PC-9 (cell line): ENCODE measurements around the gene ADGRL3. TPM values are rescaled to one million over a fixed set of nuclear protein-coding genes. Genes with fewer than 3 reads are reported as not detected.

Source experiments
- BruUV-seq: library from RNA; stranded (reverse); fragments of 400-500 nt; replicated peaks from 2 replicates; lab custom pipeline; 2021; lab: Mats Ljungman, UMichigan
- CTCF ChIA-PET: fragments of 300-600 bp; sonication (Branson Sonifier 250); formaldehyde crosslinking; loops from one replicate; lab custom pipeline; 2022; ENCODE audit warnings: antibody characterized with exemption; lab: Charles Lee
- POLR2A ChIA-PET: fragments of 300-600 bp; sonication (Branson Sonifier 250); formaldehyde crosslinking; loops from one replicate; lab custom pipeline; 2022; ENCODE audit warnings: antibody characterized with exemption; ENCODE audit not compliant: unreplicated experiment; lab: Charles Lee
- DNase-seq, 2 experiments: peaks; one replicate each; pipeline versions ENCODE4 v3.0.0 to v3.0.0-alpha.2; 2015 to 2022; ENCODE audit warnings: mixed read lengths in 1 of 2
- H2AFZ ChIP-seq: fragments of 200-600 bp; sonication (generic); 2 replicates; pipeline ENCODE4 v1.8.1; 2017; ENCODE audit warnings: antibody characterized with exemption
- H3F3A ChIP-seq: fragments of 200-600 bp; sonication (generic); 2 replicates; pipeline ENCODE4 v1.8.1; 2017; ENCODE audit warnings: antibody characterized with exemption, mild to moderate bottlenecking, low read depth; ENCODE audit not compliant: insufficient read depth
- H3K27ac ChIP-seq: fragments of 200-600 bp; sonication (generic); 2 replicates; pipeline ENCODE4 v1.6.1; 2016; ENCODE audit warnings: mixed run types
- H3K27me3 ChIP-seq: fragments of 200-600 bp; sonication (generic); 2 replicates; pipeline ENCODE4 v1.6.1; 2016; ENCODE audit warnings: low read depth, mixed run types; ENCODE audit not compliant: insufficient read depth
- H3K36me3 ChIP-seq: fragments of 200-600 bp; sonication (generic); 2 replicates; pipeline ENCODE4 v1.6.1; 2016; ENCODE audit warnings: low read depth, mixed run types
- H3K4me1 ChIP-seq: fragments of 200-600 bp; sonication (generic); replicated peaks from 2 replicates; pipeline ENCODE4 v1.6.1; 2016; ENCODE audit warnings: mixed run types; ENCODE audit not compliant: insufficient read depth
- H3K4me2 ChIP-seq: fragments of 200-600 bp; sonication (generic); 2 replicates; pipeline ENCODE4 v1.6.1; 2017; ENCODE audit warnings: mixed run types
- H3K4me3 ChIP-seq: fragments of 200-600 bp; sonication (generic); 2 replicates; pipeline ENCODE4 v1.6.1; 2016; ENCODE audit warnings: mixed run types
- H3K79me2 ChIP-seq: fragments of 200-600 bp; sonication (generic); 2 replicates; pipeline ENCODE4 v1.6.1; 2017; ENCODE audit warnings: low read depth, mixed run types
- H3K9me2 ChIP-seq: fragments of 200-600 bp; sonication (generic); 2 replicates; pipeline ENCODE4 v1.8.1; 2017; ENCODE audit warnings: mild to moderate bottlenecking; ENCODE audit not compliant: insufficient read depth
- H3K9me3 ChIP-seq: fragments of 200-600 bp; sonication (generic); 2 replicates; pipeline ENCODE4 v1.8.1; 2016; ENCODE audit warnings: low read depth; ENCODE audit not compliant: insufficient read depth
- H4K20me1 ChIP-seq: fragments of 200-600 bp; sonication (generic); 2 replicates; pipeline ENCODE4 v1.8.1; 2017; ENCODE audit not compliant: insufficient read depth
- EZH2 ChIP-seq: fragments of 200-600 bp; sonication (generic); IDR thresholded peaks from 2 replicates; pipeline ENCODE4 v1.8.0; 2017; ENCODE audit warnings: antibody characterized with exemption, low read depth
- intact Hi-C: fragments of 100-400 bp; cut with micrococcal nuclease; formaldehyde crosslinking; loops from one replicate; pipeline ENCODE4 v1.10.0; 2022; ENCODE audit not compliant: unreplicated experiment
- total RNA-seq: library from RNA; stranded (reverse); gene quantifications from 2 replicates; pipeline ENCODE4 v1.2.3, GENCODE V29; 2021
- TF ChIP-seq, protein P1 (sequence below): fragments of 200-600 bp; sonication (generic); conservative IDR thresholded peaks from 2 replicates; pipeline ENCODE4 v1.6.1; 2017; ENCODE audit warnings: mixed run types, antibody characterized with exemption, mild to moderate bottlenecking, moderate library complexity

Gene ADGRL3
- total RNA-seq, 1 experiment from 2014 or later, result 1.6 TPM

DNA sequence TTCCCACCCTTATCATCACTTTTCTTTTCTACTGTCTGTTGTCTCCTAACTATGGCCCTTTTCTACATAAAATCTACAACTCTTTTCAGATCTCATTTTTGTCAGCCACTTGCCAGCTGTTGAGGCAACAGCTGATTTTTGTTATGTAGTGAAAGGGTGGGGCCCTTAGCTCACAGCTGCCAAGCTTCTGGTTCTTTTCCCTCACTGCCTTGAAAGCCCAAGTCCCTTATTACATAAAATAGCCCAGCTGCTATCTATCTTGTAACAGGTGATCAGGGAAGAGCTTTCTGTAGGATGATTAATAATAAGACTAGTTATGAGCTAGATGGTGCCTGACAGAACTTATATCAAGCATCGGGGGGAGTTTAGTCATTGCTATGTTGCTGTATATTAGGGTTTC is 45.9 kb downstream of the ADGRL3 start:
- intact Hi-C loops, result no loop called here
- no TSS peak for BruUV-seq
- POLR2A ChIA-PET, result no interaction called here

DNA sequence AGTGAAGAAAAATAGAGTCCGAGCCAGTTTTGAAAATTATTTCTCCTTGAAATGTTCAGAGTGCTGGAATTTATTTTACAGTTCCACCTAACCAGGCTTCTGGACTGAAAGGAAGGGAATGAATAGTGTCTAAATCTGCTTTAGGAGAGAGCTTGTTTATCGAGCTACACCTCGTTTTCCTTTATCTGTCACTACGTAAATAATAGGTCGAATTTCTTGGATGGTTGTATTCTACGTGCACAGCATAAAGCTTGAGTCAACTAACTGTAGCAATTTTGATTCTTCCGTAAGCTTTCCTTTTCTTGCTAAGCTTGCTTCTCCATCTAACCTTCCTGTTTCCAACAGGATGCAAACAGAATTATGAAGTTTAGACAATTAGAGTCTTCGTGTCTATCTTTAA is 48.6 kb downstream of the ADGRL3 start:
- intact Hi-C loops, result no loop called here
- no TSS peak for BruUV-seq
- TF ChIP-seq, protein P1, sequence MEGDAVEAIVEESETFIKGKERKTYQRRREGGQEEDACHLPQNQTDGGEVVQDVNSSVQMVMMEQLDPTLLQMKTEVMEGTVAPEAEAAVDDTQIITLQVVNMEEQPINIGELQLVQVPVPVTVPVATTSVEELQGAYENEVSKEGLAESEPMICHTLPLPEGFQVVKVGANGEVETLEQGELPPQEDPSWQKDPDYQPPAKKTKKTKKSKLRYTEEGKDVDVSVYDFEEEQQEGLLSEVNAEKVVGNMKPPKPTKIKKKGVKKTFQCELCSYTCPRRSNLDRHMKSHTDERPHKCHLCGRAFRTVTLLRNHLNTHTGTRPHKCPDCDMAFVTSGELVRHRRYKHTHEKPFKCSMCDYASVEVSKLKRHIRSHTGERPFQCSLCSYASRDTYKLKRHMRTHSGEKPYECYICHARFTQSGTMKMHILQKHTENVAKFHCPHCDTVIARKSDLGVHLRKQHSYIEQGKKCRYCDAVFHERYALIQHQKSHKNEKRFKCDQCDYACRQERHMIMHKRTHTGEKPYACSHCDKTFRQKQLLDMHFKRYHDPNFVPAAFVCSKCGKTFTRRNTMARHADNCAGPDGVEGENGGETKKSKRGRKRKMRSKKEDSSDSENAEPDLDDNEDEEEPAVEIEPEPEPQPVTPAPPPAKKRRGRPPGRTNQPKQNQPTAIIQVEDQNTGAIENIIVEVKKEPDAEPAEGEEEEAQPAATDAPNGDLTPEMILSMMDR, result no peak
- TF ChIP-seq EZH2, result no peak
- ChIA-PET CTCF (no interaction called here), POLR2A (no interaction called here)
- no peak overlapping the region for H3K4me2 ChIP-seq
- no peak overlapping the region for H2AFZ ChIP-seq
- no peaks in the 10 kb centered on the region for H3K9me3 ChIP-seq
- no peaks in the 10 kb centered on the region for H3K36me3 ChIP-seq
- H3K9me2 ChIP-seq, result no peaks in the 10 kb centered on the region
- no peaks in the 10 kb centered on the region for H3K79me2 ChIP-seq
- H4K20me1 ChIP-seq, result no peaks in the 10 kb centered on the region
- no peak for DNase-seq
- no peak overlapping the region for H3K27ac ChIP-seq
- no peaks in the 10 kb centered on the region for H3K4me1 ChIP-seq
- no peaks in the 10 kb centered on the region for H3F3A ChIP-seq
- H3K4me3 ChIP-seq, result no peak overlapping the region
- H3K27me3 ChIP-seq, result no peaks in the 10 kb centered on the region

More for the DNA sequence above, 45.9 kb downstream of the ADGRL3 start:
- TF ChIP-seq, protein P1, result no peak
- TF ChIP-seq EZH2, result no peak
- DNase-seq, result no peak
- Histone ChIP-seq H3K9me3 (no peaks in the 10 kb centered on the region), H3F3A (no peaks in the 10 kb centered on the region), H3K9me2 (no peaks in the 10 kb centered on the region), H4K20me1 (no peaks in the 10 kb centered on the region), H3K36me3 (no peaks in the 10 kb centered on the region), H3K4me3 (no peak overlapping the region), H3K4me1 (no peaks in the 10 kb centered on the region), H3K79me2 (no peaks in the 10 kb centered on the region), H3K4me2 (no peak overlapping the region), H2AFZ (no peak overlapping the region), H3K27ac (no peak overlapping the region), H3K27me3 (no peaks in the 10 kb centered on the region)
- CTCF ChIA-PET, result no interaction called here

DNA sequence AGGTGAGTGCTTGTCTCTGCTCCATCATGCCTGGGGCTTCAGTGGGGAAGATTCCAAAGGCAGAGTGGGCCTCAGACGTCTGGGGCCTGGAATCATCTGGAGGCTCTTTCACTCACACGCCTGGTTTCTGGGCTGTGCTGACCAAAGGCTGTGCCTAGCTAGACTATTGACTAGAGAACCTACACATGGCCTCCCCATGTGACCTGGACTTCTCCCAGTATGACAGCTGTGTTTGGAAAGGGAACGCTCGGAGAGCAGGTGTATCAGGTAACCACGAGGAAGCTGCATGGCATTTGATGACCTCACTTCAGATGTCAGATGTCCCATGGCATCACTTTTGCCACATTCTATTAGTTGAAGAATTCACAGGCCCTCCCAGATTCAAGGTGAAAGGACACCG is 51.0 kb downstream of the ADGRL3 start:
- H2AFZ ChIP-seq, result no peak overlapping the region
- CTCF ChIA-PET, result no interaction called here
- POLR2A ChIA-PET, result no interaction called here
- no peaks in the 10 kb centered on the region for H4K20me1 ChIP-seq
- no peaks in the 10 kb centered on the region for H3K79me2 ChIP-seq
- H3K4me3 ChIP-seq, result no peak overlapping the region
- H3K27ac ChIP-seq, result no peak overlapping the region
- no peak for DNase-seq
- TF ChIP-seq EZH2, result no peak
- TF ChIP-seq, protein P1, result no peak
- no peaks in the 10 kb centered on the region for H3F3A ChIP-seq
- no peak overlapping the region for H3K4me2 ChIP-seq
- no peaks in the 10 kb centered on the region for H3K27me3 ChIP-seq
- BruUV-seq, result no TSS peak
- H3K36me3 ChIP-seq, result no peaks in the 10 kb centered on the region
- no peaks in the 10 kb centered on the region for H3K4me1 ChIP-seq
- no peaks in the 10 kb centered on the region for H3K9me2 ChIP-seq
- no peaks in the 10 kb centered on the region for H3K9me3 ChIP-seq
- intact Hi-C loops, result no loop called here
